HepG2 (cell line): Measurements from ENCODE around the gene MFAP3L. TPM values are rescaled to one million over a fixed set of nuclear protein-coding genes. Genes with fewer than 3 reads are reported as not detected.

Experiments
- ATAC-seq: fragments of 200-7000 bp; cut with Tn5 transposase; 3 replicates; pipeline ENCODE4 v1.9.1; 2020; ENCODE audit warnings: mild to moderate bottlenecking, moderate library complexity
- BruUV-seq: library from RNA; stranded (reverse); fragments of 400-500 nt; replicated peaks from 2 replicates; lab custom pipeline; 2021; lab: Mats Ljungman, UMichigan
- CTCF ChIA-PET: fragments of 300-600 bp; formaldehyde crosslinking; extraction: SDS; loops from one replicate; lab custom pipeline; 2021; ENCODE audit warnings: low total read pairs, inconsistent platforms, low intra/inter-chr PET ratio; lab: Yijun Ruan, JAX
- POLR2A ChIA-PET: fragments of 350-600 bp; sonication (Branson Sonifier 250); formaldehyde crosslinking; loops from one replicate; lab custom pipeline; 2020; ENCODE audit warnings: antibody characterized with exemption, inconsistent platforms; lab: Yijun Ruan, JAX
- DNase-seq: peaks from one replicate; pipeline ENCODE4 v3.0.0-alpha.2; 2015; ENCODE audit warnings: low spot score
- FAIRE-seq: peaks from 3 replicates; lab custom pipeline; 2011; peaks lifted over from hg19 to GRCh38; lab: Jason Lieb, UNC
- H2AFZ ChIP-seq: one replicate; pipeline ENCODE4 v1.6.1; 2011; ENCODE audit warnings: low read length, inconsistent platforms
- H3K27ac ChIP-seq: fragments of 300-600 bp; 3 replicates; pipeline ENCODE4 v1.8.0; 2011; ENCODE audit warnings: mixed run types, mild to moderate bottlenecking, mixed read lengths, low read length, inconsistent platforms; ENCODE audit not compliant: insufficient read depth; ENCODE audit errors: extremely low read length
- H3K27me3 ChIP-seq, 2 experiments: fragments of 200-600 bp in 1 of 2; 2 replicates in 1 of 2; 3 replicates in 1 of 2; pipeline versions ENCODE4 v1.6.0 to v1.8.0; 2011; ENCODE audit warnings: low read length in 2 of 2, mild to moderate bottlenecking in 2 of 2, moderate library complexity in 2 of 2, inconsistent platforms in 1 of 2; ENCODE audit not compliant: insufficient read depth in 2 of 2, control insufficient read depth in 1 of 2
- H3K36me3 ChIP-seq, 2 experiments: fragments of 200-600 bp in 1 of 2; replicated peaks in 1 of 2; 2 replicates in 1 of 2; 3 replicates in 1 of 2; pipeline versions ENCODE4 v1.5.1 to v1.8.0; 2011; ENCODE audit warnings: low read length in 2 of 2, inconsistent platforms in 1 of 2; ENCODE audit not compliant: insufficient read depth in 2 of 2, control insufficient read depth in 1 of 2
- H3K4me1 ChIP-seq: 2 replicates; pipeline ENCODE4 v1.5.1; 2012; ENCODE audit warnings: low read length, inconsistent platforms; ENCODE audit not compliant: insufficient read depth
- H3K4me2 ChIP-seq: 2 replicates; pipeline ENCODE4 v1.6.0; 2011; ENCODE audit warnings: low read depth, low read length, inconsistent platforms
- H3K4me3 ChIP-seq, 3 experiments: fragments of 200-600 bp in 1 of 3; sonication (generic), shearing (Covaris generic) in 1 of 3; replicated peaks in 1 of 3; 2 replicates each; pipeline ENCODE4 v1.5.1; 2011 to 2016; ENCODE audit warnings: low read length in 3 of 3, inconsistent platforms in 2 of 3, low read depth in 2 of 3, mild to moderate bottlenecking in 2 of 3, control low read depth in 1 of 3, mixed read lengths in 1 of 3; ENCODE audit not compliant: insufficient read depth in 1 of 3
- H3K79me2 ChIP-seq: one replicate; pipeline ENCODE4 v1.6.1; 2011; ENCODE audit warnings: low read length, inconsistent platforms; ENCODE audit not compliant: insufficient read depth
- H3K9ac ChIP-seq: 2 replicates; pipeline ENCODE4 v1.6.0; 2011; ENCODE audit warnings: mild to moderate bottlenecking, low read depth, low read length, inconsistent platforms; ENCODE audit not compliant: insufficient read depth
- H3K9me3 ChIP-seq: 2 replicates; pipeline ENCODE4 v1.5.1; 2012; ENCODE audit warnings: mild to moderate bottlenecking, low read length
- H4K20me1 ChIP-seq: 2 replicates; pipeline ENCODE4 v1.6.0; 2011; ENCODE audit warnings: inconsistent platforms, mild to moderate bottlenecking, low read length, moderate library complexity; ENCODE audit not compliant: insufficient read depth
- ATF1 ChIP-seq: IDR thresholded peaks from 2 replicates; pipeline ENCODE4 v1.6.1; 2016; ENCODE audit warnings: mild to moderate bottlenecking, control low read depth
- CEBPG ChIP-seq: IDR thresholded peaks from 2 replicates; pipeline ENCODE4 v1.6.1; 2016
- ELF3 ChIP-seq: IDR thresholded peaks from 2 replicates; pipeline ENCODE4 v1.6.1; 2016; ENCODE audit warnings: missing genetic modification reagents, missing compliant biosample characterization
- EP300 ChIP-seq, 3 experiments: sonication (generic) in 1 of 3; formaldehyde crosslinking in 1 of 3; IDR thresholded peaks; 2 replicates each; pipeline versions ENCODE4 v1.5.1 to v1.6.1; 2011 to 2020; ENCODE audit warnings: low read depth in 2 of 3, low read length in 2 of 3, borderline replicate concordance in 1 of 3, improper control_type of control experiment in 1 of 3, mild to moderate bottlenecking in 1 of 3, missing genetic modification reagents in 1 of 3, moderate library complexity in 1 of 3
- GPN1 ChIP-seq: sonication (generic); formaldehyde crosslinking; IDR thresholded peaks from 2 replicates; pipeline ENCODE4 v1.5.1; 2020; ENCODE audit warnings: missing genetic modification reagents, borderline replicate concordance
- JUNB ChIP-seq: sonication (generic); formaldehyde crosslinking; IDR thresholded peaks from 2 replicates; pipeline ENCODE4 v1.8.0; 2022; ENCODE audit warnings: missing genetic modification reagents, mild to moderate bottlenecking, borderline replicate concordance
- RARA ChIP-seq: IDR thresholded peaks from 2 replicates; pipeline ENCODE4 v1.6.1; 2016; ENCODE audit warnings: missing genetic modification reagents, missing compliant biosample characterization
- RBAK ChIP-seq: sonication (generic); formaldehyde crosslinking; IDR thresholded peaks from 2 replicates; pipeline ENCODE4 v1.5.1; 2020; ENCODE audit warnings: mild to moderate bottlenecking, missing genetic modification reagents
- XBP1 ChIP-seq: sonication (generic); formaldehyde crosslinking; IDR thresholded peaks from 2 replicates; pipeline ENCODE4 v1.5.0; 2020; ENCODE audit warnings: missing genetic modification reagents
- ZNF317 ChIP-seq: sonication (generic); formaldehyde crosslinking; IDR thresholded peaks from 2 replicates; pipeline ENCODE4 v1.5.0; 2020; ENCODE audit warnings: mild to moderate bottlenecking, missing genetic modification reagents
- ZNF432 ChIP-seq: sonication (generic); formaldehyde crosslinking; IDR thresholded peaks from 2 replicates; pipeline ENCODE4 v1.5.0; 2020; ENCODE audit warnings: missing genetic modification reagents, mild to moderate bottlenecking, borderline replicate concordance
- ZNF552 ChIP-seq: sonication (generic); formaldehyde crosslinking; IDR thresholded peaks from 2 replicates; pipeline ENCODE4 v1.9.0; 2022; ENCODE audit warnings: missing genetic modification reagents, mild to moderate bottlenecking, borderline replicate concordance
- ZNF629 ChIP-seq: sonication (generic); formaldehyde crosslinking; conservative IDR thresholded peaks from 2 replicates; pipeline ENCODE4 v1.5.0; 2020; ENCODE audit warnings: missing genetic modification reagents
- ZNF704 ChIP-seq: sonication (generic); formaldehyde crosslinking; IDR thresholded peaks from 2 replicates; pipeline ENCODE4 v1.8.1; 2023; ENCODE audit warnings: mild to moderate bottlenecking, inconsistent platforms, moderate library complexity, missing genetic modification reagents, borderline replicate concordance
- ZNF713 ChIP-seq: sonication (generic); formaldehyde crosslinking; IDR thresholded peaks from 2 replicates; pipeline ENCODE4 v1.4.0; 2020; ENCODE audit warnings: mild to moderate bottlenecking, missing genetic modification reagents
- ZNF75D ChIP-seq: sonication (generic); formaldehyde crosslinking; IDR thresholded peaks from 2 replicates; pipeline ENCODE4 v1.8.1; 2023; ENCODE audit warnings: missing genetic modification reagents, mild to moderate bottlenecking, borderline replicate concordance
- ZNF816 ChIP-seq: sonication (generic); formaldehyde crosslinking; IDR thresholded peaks from 2 replicates; pipeline ENCODE4 v1.8.0; 2022; ENCODE audit warnings: missing genetic modification reagents, mild to moderate bottlenecking, borderline replicate concordance
- WGBS: methylation state at CpG from one replicate; pipeline ENCODE4 v1.1.6; 2017; ENCODE audit warnings: low lambda C conversion rate; 5-methylcytosine and 5-hydroxymethylcytosine counted together
- in situ Hi-C: cut with HindIII; loops from 2 replicates; pipeline ENCODE4 v1.10.0; 2017; ENCODE audit warnings: low pct_unique_long_range_greater_than_20kb; ENCODE audit not compliant: extremely low pct_ligation_motif_present
- intact Hi-C: fragments of 100-400 bp; cut with micrococcal nuclease; formaldehyde crosslinking; loops from one replicate; pipeline ENCODE4 v1.10.0; 2022; ENCODE audit not compliant: unreplicated experiment
- polyA plus RNA-seq, 8 experiments: library from polyadenylated mRNA; depleted of rRNA in 3 of 8; stranded (reverse) in 7 of 8; unstranded in 1 of 8; fragments of >200 nt; fragmentation: Illumina TruSeq in 4 of 8; extraction: Trizol in 4 of 8; gene quantifications; 2 replicates each; pipeline versions ENCODE4 v1.2.1 to v1.2.3, GENCODE V29; 2011 to 2016; ENCODE audit warnings: low read depth in 4 of 8, missing spikeins in 1 of 8, mixed read lengths in 1 of 8; ENCODE audit not compliant: insufficient read depth in 1 of 8
- total RNA-seq, 5 experiments: library from RNA; depleted of rRNA; stranded (reverse); fragments of >200 nt; fragmentation: Illumina TruSeq; extraction: Trizol; gene quantifications; 2 replicates each; pipeline ENCODE4 v1.2.3, GENCODE V29; 2016; ENCODE audit warnings: low read depth in 1 of 5
- TF ChIP-seq, protein P1 (sequence below): IDR thresholded peaks from 2 replicates; pipeline ENCODE4 v1.6.1; 2016; ENCODE audit warnings: missing biosample characterization, missing genetic modification reagents, low read depth

The MFAP3L gene
- total and polyA plus RNA-seq, 2 of the 13 experiments (the other 11 are each of a cell fraction or from before 2014, with no cell fraction given) = 1.5 to 3.6 TPM

DNA sequence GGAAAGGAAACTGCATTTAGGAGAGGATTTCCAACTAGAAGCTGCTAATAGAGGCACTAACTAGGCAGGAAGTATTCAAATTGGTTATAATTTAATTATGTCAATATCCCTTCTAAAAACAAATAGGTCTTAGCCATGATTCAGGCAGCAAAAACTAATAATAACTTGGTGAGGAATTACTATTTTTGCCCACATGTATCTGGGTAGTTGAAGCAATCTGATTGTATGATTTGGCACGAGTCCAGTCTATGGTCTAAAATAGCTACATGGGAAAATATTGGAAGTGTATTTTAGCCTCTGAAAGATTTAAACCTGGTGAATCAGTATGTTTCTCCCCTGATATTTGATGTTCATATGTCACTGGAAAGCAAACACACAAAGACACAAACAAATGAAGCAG, 62.2 kb downstream of the MFAP3L start:
- H3K4me2 ChIP-seq = no peak overlapping the region
- TF ChIP-seq, protein P1, sequence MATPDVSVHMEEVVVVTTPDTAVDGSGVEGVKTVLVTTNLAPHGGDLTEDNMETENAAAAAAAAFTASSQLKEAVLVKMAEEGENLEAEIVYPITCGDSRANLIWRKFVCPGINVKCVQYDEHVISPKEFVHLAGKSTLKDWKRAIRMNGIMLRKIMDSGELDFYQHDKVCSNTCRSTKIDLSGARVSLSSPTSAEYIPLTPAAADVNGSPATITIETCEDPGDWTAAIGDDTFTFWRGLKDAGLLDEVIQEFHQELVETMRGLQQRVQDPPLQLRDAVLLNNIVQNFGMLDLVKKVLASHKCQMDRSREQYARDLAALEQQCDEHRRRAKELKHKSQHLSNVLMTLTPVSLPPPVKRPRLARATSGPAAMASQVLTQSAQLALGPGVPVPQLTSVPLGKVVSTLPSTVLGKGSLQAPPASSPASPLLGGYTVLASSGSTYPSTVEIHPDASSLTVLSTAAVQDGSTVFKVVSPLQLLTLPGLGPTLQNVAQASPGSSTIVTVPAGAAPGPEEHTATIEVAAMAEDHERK (CRISPR knock-in tag) = no peak
- no peak for TF ChIP-seq GPN1 (CRISPR knock-in tag)
- TF ChIP-seq ATF1 (CRISPR knock-in tag) = no peak
- TF ChIP-seq JUNB (CRISPR knock-in tag) = no peak
- no peak for TF ChIP-seq RBAK
- TF ChIP-seq ZNF816 = no peak
- no peak for TF ChIP-seq ELF3 (CRISPR knock-in tag)
- TF ChIP-seq ZNF552 (CRISPR knock-in tag) = no peak
- no peak for TF ChIP-seq CEBPG
- TF ChIP-seq ZNF317 (CRISPR knock-in tag) = no peak
- no peak for TF ChIP-seq ZNF75D (CRISPR knock-in tag)
- TF ChIP-seq ZNF713 (CRISPR knock-in tag) = no peak
- TF ChIP-seq ZNF704 (CRISPR knock-in tag) = no peak
- TF ChIP-seq RARA (CRISPR knock-in tag) = no peak
- no peak for TF ChIP-seq ZNF432 (CRISPR knock-in tag)
- no peak for TF ChIP-seq XBP1 (CRISPR knock-in tag)
- no peak for TF ChIP-seq EP300 (IDR thresholded peaks at IDR 0.05; ENCODE audit: low read depth in 2 of 2, low read length in 2 of 2)
- no peak for TF ChIP-seq EP300 (CRISPR knock-in tag; IDR thresholded peaks at IDR 0.05; ENCODE audit: borderline replicate concordance)
- no peak for TF ChIP-seq ZNF629 (CRISPR knock-in tag)
- intact Hi-C loops = no loop called here
- BruUV-seq = no TSS peak
- H3K4me1 ChIP-seq = no peaks in the 10 kb centered on the region
- no peak for DNase-seq
- H4K20me1 ChIP-seq = no peaks in the 10 kb centered on the region
- no peaks in the 10 kb centered on the region for H3K27me3 ChIP-seq
- in situ Hi-C loops = no loop called here
- no peak overlapping the region for H3K4me3 ChIP-seq
- no peak overlapping the region for H3K27ac ChIP-seq
- H3K79me2 ChIP-seq = no peaks in the 10 kb centered on the region
- ChIA-PET CTCF (no interaction called here), POLR2A (no interaction called here)
- no peak overlapping the region for H2AFZ ChIP-seq
- no peak for ATAC-seq
- H3K9me3 ChIP-seq = no peaks in the 10 kb centered on the region
- H3K36me3 ChIP-seq = no peaks in the 10 kb centered on the region
- H3K9ac ChIP-seq = no peak overlapping the region
- WGBS = 0% methylated on average over 1 of the region's 1 CpG
- FAIRE-seq = no peak
